NB4 (cell line): ENCODE results near the gene SYTL3.

Experiments
- CTCF ChIP-seq: IDR thresholded peaks from one replicate; pipeline ENCODE4 v1.5.1; 2012; ENCODE audit warnings: low read depth, low read length
- POLR2A ChIP-seq: IDR thresholded peaks from 2 replicates; pipeline ENCODE4 v1.6.1; 2011; ENCODE audit warnings: mild to moderate bottlenecking; ENCODE audit not compliant: insufficient read length; ENCODE audit errors: extremely low read depth

DNA sequence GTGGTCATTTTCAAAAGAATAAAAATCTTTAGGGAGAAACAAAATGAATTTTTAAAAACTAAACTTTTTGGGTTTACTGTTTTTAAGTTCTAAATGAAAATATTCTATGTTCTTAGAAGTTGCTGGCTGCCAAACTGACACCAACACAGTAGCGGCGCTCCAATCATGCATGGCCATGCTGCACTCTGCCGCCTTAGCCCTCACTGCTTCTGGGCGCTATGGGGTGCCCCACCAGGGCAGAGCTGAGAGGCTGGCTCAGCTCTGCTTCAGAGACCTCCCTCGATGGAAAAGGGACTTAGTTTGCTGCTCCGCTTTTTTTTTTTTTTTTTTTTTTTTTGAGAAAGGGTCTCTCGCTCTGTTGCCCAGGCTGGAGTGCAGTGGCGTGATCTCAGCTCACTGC is 148.5 kb downstream of the SYTL3 start:
- TF ChIP-seq CTCF = no peak
- TF ChIP-seq POLR2A = no peak
